Epithelial cell of esophagus (primary cell): Measurements from ENCODE around the gene ELMO1.

ENCODE experiments used
- DNase-seq: peaks from one replicate; pipeline ENCODE4 v3.0.0; 2010; ENCODE audit warnings: low read depth
- H3K4me3 ChIP-seq: 2 replicates; pipeline ENCODE4 v1.5.1; 2011; ENCODE audit warnings: mild to moderate bottlenecking, low read length, control low read depth
- CTCF ChIP-seq: IDR thresholded peaks from 2 replicates; pipeline ENCODE4 v1.5.1; 2011; ENCODE audit warnings: low read depth, mild to moderate bottlenecking, low read length, control low read depth, inconsistent platforms; ENCODE audit not compliant: insufficient read depth; ENCODE audit errors: missing control alignments

Gene ELMO1

DNA sequence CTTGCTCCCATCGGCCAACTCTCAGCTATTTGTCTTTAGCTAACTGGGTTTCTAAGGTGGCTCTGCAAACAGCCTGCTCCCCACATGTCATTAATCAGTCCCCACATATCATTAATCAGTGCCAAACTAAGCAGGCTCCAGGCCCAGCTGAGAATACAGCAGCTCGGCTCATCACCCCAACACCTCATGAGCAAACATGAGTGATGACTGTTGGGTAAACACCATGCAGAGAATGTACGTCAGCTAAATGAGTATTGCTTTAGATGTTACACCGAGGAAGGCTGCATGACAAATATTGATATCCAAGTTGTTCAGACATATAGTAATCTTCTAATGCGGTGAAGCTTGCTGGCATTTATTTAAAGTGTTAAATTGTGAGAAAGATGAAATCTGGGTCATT is 536.9 kb downstream of the ELMO1 start:
- no peak for TF ChIP-seq CTCF
- H3K4me3 ChIP-seq: no peak overlapping the region
- peak; percentile 51 for DNase-seq

DNA sequence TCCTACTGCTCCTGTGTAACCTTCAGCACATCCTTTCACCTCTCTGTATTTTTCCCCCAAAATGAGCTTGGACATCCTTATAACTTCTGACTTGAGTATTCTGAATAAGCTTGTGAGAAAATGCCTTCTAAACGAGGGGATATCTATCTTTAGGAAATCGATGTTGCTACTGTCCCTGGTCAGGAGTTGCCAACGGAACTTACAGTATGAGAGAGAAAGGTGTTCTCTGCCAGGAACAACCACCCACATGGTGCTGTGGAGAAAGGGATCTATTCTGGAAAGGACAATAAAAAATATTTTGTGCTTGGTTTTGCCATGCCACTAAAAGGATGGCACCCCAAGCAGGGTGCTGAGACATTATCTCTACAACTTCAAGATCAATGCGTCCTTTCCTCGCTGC is 537.8 kb downstream of the ELMO1 start:
- no peak for TF ChIP-seq CTCF
- no peak overlapping the region for H3K4me3 ChIP-seq
- no peak for DNase-seq

DNA sequence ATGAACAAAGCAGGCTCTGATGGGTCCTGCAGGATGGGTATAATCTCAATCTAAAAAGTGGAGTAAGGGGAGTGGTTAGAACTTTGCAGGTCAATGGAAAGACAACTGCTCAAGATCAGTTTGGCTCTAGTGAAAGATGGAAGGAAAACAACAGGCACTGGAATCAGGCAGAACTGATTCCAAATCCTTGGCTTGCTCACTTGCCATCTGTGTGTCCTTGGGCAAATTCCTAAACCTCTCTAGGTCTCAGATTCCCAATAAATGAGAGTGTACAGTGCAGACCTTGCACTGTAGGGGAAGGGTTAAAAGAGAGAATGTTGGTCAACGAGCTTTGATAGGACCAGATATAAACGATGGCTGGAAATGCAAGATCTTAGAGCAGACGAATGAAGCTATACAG is 538.3 kb downstream of the ELMO1 start:
- no peak overlapping the region for H3K4me3 ChIP-seq
- DNase-seq: no peak
- no peak for TF ChIP-seq CTCF

- no peak for TF ChIP-seq CTCF
- H3K4me3 ChIP-seq: no peak overlapping the region
- DNase-seq: no peak
These were observed 541.6 kb downstream of the ELMO1 start for GRCh38 chr7:36906956-36907635.

DNA sequence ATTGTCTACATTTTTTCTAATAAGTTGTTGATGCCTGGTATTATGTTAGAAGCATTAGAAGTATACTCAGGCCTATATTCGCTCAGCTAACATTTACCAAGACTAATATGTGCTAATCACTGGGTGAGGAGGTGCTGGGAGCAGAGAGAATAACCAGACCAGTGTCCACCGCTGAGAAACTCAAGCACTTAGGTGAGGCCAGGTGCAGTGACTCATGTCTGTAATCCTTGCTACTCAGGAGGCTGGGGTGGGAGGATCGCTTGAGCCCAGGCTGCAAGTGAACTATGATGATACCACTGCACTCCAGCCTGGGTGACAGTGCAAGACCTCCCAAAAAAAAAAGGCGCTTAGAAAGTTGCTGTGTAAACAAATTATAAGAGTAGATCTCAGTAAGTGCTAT is 542.2 kb downstream of the ELMO1 start:
- peak; percentile 20 for DNase-seq
- TF ChIP-seq CTCF: no peak
- no peak overlapping the region for H3K4me3 ChIP-seq

DNA sequence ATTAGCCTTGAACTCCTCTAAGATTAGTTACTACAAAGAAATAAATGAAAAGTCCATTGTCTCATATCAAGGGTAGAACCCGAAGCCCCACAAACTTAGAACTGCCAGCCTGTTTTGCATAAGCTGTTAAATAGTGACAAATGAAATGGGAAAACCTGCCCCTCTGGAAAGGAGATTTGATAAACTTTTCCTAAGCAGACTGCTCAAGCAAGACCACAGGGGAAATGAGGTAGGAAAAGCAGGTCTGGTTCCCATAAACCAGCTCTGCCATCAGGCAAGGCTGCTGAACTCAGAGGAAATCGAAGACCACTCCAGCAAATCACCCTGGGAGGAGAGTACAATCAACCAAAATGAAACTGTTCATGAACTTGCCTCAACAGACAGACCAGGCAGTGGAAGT is 542.8 kb downstream of the ELMO1 start:
- H3K4me3 ChIP-seq: no peak overlapping the region
- no peak for DNase-seq
- TF ChIP-seq CTCF: no peak

GRCh38 chr7:36904802-36905201 is 543.9 kb downstream of the ELMO1 start:
- TF ChIP-seq CTCF: no peak
- no peak for DNase-seq
- H3K4me3 ChIP-seq: no peak overlapping the region
